Stimulated activated CD4-positive, alpha-beta T cell treated with anti-CD3 and anti-CD28 coated beads, Interleukin-2, amount 100 ng/mL, for 48 hours (primary cell): Measurements from ENCODE around the gene PIK3CA.

Source experiments
- DNase-seq, 2 donors: peaks; one replicate each; pipeline ENCODE4 v3.0.0-alpha.2; 2020

PIK3CA gene

GRCh38 chr3:179158336-179159039 lies 10.3 kb downstream of the PIK3CA start:
- DNase-seq: no peak

GRCh38 chr3:179163503-179163902 lies 15.3 kb downstream of the PIK3CA start:
- DNase-seq: no peak

DNA sequence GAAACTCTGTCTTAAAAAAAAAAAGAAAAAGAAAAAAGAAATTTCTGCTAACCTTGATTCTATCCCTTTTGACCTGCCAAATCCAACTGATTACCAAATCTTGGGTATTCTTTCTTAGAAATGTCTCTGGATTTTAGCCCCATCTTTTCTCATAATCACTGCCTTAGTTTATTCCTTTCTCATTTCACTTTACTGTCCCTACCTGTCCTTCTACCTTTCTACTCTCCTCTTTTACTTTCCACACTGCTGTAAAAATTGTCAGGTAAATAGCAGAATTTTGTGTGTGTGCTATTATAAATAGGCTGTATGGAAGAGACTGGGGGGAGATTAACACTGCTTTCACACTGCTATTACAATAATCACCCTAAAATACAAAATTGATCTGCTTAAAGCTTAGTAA lies 16.7 kb downstream of the PIK3CA start:
- DNase-seq: no peak

DNA sequence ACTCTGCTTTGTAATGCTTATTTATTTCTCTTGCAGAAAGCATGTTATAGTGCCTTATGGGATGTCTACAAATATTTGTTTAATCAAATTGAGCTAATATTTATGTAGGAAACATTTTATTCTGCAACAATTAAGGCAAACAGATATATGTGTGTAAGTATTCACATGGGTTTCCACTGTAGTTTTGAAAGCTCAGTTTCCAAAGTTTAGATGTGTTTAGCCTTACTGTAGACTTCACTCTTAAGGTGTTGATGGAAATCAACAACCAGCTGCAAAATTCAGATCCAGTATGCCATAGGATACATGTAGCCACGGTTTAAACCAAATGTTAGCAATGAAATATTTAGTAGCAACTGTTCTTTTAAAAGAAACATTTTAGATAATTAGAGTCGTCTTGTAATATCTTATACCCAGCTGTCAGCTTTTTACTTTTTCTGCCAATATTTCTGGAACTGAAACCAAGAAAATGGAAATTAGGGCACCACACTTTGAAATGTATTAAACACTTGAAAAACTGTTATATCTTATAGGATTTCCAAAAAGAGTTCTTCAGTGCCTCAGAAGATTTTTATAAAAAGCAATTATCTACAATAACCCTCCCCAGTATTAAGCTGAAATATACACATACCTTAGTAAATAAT lies 18.5 kb downstream of the PIK3CA start:
- DNase-seq: no peak

GRCh38 chr3:179168918-179169317 lies 20.8 kb downstream of the PIK3CA start:
- DNase-seq: no peak

DNA sequence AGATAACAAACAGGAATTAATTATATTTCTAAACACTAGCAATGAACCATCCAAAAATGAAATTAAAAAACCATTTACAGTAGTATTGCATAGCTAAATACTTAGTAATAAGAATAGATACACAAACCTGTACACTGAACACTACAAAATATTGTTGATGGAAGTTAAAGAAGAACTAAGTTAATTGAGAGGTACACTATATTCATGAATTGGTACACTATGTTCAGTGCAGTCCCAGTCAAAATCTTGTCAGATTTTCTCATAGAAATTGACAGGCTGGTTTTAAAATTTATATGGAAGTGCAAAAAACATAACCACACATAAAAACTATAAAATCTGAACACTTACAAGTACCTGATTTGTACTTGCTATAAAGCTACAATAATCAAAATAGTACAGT lies 24.4 kb downstream of the PIK3CA start:
- DNase-seq: no peak

DNA sequence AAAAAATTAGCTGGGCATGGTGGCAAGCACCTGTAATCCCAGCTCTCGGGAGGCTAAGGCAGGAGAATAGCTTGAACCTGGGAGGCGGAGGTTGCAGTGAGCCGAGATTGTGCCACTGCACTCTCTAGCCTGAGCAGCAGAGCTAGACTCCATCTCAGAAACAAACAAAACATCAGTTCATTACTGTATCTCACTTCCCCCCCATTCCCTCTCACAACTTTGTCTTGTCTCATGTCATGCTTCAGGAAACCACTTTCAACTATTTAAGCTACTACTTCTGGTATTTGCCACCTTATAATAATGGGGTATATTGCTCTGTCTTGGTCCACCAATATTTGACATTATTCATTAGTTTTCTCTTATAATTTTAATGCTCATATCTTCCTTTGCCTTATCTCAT lies 26.2 kb downstream of the PIK3CA start:
- DNase-seq: no peak

GRCh38 chr3:179174898-179175297 lies 26.7 kb downstream of the PIK3CA start:
- no peak for DNase-seq

- no peak for DNase-seq
These were observed 27.2 kb downstream of the PIK3CA start for GRCh38 chr3:179175358-179175757.

DNA sequence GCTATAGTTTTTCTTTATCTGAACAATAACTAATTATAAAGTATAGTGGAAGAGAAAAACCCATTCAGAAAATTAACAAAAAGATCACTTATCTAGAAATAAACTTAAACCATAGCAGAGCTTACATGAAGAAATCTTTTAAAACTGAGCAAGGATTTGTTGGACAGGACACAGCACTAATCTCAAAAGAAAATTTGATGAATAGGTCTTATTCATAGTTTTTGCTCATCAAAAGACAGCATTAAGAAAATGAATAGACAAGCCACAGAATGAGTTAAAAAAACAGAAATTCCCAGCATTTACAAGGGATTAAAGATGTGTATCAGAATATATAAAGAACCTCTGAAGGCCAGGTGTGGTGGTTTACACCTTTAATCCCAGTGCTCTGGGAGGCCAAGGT lies 29.5 kb downstream of the PIK3CA start:
- no peak for DNase-seq

DNA sequence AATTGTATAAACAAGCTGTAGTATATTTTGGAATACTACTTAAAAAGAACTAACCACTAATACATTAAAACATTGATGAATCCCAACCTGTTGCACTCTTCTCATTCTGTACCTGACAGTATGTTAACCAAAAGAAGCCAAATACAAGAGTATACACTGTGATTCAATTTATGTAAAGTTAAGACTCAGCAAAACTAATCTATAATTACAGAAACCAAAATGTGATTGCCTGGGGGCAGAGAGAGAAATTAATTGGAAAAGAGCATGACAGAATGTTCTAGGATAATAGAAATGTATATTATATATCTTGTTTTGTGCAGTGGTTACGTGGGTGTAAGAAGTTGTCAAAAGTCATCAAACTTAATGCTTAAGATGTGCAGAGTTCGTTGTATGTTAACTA lies 31.1 kb downstream of the PIK3CA start:
- DNase-seq: no peak

GRCh38 chr3:179179979-179180759 lies 32.0 kb downstream of the PIK3CA start:
- DNase-seq: no peak

GRCh38 chr3:179181021-179181472 lies 32.9 kb downstream of the PIK3CA start:
- no peak for DNase-seq

DNA sequence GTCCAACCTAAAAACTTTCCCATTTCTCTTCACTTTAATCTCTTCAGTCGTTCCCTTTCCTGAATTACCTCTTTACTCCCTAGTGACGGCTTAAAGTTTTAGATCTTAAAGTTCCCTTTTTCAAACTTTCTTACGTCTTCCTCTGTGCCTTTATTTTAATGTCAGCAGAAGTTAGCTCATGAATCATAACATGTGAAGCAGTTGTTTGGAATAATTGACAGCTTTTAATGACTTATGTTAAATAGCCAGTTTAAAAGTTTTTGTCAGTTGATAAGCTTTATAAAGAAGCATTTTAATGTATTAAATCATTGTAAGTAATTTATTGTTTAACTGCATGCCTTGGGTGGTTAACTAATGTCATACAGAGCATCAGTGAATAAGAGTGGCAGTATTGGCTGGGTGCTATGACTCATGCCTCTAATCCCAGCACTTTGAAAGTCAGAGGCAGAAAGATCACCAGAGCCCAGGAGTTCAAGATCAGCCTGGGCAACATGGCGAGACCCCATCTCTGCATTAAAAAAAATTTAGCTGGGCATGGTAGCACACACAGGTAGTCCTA lies 33.9 kb downstream of the PIK3CA start:
- no peak for DNase-seq

DNA sequence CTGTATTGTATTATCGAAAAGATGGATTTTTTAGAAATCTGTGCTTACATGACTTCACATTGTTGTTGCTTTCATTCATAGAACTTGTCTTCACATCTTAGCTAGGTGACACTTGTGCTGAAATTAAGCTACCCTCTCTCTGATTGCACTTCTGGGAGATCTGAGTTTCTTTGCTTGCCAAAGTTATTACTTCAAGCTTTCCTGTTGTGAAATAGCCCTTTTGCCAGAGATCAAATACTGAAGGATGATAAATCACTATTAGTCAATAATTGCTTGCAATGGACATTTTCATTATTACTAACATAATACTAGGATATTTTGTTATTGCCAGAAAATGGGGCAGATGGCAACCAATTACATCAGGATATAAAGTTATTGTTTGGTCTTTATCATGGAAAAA lies 34.7 kb downstream of the PIK3CA start:
- no peak for DNase-seq

DNA sequence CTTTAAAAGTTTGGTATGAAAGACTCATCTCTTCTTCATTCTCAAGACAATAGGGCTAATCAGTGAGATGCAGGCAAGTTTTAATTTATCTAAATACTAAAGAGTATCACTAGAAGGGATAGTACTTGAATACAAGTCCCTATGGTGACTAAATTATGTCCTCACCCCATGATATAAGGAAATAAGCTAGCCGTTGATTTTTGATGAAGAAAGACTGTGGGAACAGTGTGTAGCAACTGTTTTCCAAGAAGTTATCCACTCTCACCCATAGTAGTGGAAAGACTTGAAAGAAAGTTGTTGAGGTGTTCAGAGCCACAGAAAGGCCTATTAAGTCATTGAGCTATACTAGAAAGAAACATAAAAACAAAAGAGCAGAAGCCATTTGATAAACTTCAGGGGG lies 36.7 kb downstream of the PIK3CA start:
- no peak for DNase-seq

GRCh38 chr3:179186426-179186825 lies 38.3 kb downstream of the PIK3CA start:
- DNase-seq: no peak

GRCh38 chr3:179189759-179190158 lies 41.6 kb downstream of the PIK3CA start:
- no peak for DNase-seq

DNA sequence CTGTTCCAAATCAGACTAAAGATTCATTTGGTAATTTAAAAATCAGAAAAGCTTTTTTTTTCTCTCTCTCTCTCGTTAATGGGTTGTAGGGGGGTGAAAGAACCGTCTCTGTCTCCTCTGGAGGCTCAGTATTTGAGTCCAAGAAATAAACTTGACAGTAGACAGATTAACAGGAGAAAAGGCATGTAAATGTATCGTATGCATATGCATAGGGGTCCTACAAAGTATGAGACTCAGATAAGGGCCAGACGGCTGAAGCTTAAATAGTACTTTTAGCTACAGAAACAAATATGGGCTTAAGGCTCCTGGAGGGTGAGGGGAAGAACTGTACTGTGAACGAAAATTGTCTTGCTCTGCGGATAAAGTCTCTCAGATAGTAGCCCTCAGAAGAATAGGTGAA lies 42.4 kb downstream of the PIK3CA start:
- no peak for DNase-seq

- DNase-seq: no peak
These were observed 44.4 kb downstream of the PIK3CA start for GRCh38 chr3:179192542-179192941.

GRCh38 chr3:179194931-179195330 lies 46.8 kb downstream of the PIK3CA start:
- no peak for DNase-seq

GRCh38 chr3:179196098-179196497 lies 47.9 kb downstream of the PIK3CA start:
- DNase-seq: no peak

- no peak for DNase-seq
These were observed 48.5 kb downstream of the PIK3CA start for GRCh38 chr3:179196700-179197099.

DNA sequence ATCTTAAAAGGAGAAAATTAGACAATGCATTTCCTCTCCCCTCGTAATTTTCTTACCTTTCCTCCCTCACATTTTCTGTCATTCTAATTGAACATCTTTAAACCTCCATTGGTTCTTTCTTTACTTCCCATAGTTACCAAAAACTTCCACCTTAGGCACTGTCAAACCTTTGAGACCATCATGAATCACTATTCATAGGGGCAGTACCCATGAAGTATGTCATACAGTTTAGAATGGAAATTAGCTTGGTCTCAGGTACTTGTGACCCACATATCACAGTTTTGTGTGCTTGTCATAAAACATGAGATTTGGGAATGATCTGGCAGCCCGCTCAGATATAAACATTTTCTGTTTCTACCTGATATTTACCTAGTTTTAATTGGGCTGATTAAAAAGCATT lies 52.6 kb downstream of the PIK3CA start:
- DNase-seq: no peak
